HuH-7.5 (cell line): ENCODE measurements around the gene CDCA3.
A peak's percentile ranks its signal among the peaks of the same experiment; 100 is the strongest.
"Not testable (repeated sequence)": the region's sequence is repeated elsewhere in the genome, so short reads cannot be mapped to it uniquely, and the experiment has no call there.

ENCODE experiments used
- DNase-seq: peaks from one replicate; pipeline ENCODE4 v3.0.0; 2011; ENCODE audit warnings: low spot score

CDCA3 gene

DNA sequence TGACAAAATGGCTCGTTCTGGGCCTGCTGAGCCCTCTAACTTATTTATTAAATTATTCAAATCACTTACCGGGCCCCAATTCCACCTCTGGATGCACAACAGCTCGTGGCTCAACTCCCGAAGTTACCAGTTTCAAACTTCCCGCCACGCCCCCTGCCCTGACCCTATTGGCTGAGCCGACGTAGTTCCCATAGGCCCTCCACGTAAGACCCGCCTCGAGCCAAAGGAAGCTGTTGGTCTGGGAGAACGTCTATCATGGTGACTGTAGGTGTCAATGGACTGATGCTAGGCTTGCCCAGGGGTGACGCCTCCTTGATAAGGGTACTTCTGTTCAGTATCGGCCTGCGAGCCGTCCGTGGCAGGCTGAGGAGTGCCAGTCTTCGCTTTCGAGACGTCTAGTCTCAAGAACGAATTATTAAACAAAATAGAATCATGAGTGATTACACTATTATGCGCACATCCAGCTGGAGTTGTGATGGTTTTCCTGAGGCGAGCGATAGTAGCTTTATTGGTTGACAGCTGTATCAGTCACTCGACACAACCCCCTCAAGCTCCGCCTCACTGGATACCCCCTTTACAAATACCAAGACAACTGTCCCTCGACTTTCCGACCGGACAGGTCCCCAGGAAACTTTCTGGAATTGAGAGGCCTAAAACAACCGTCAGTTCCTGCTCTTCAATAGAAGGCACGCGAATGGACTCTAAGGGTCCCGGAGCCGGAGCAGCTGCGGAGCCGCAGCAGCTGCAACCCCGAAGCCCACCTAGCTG lies at the start of gene CDCA3:
Gene CDCA3, minus strand, starts transcription at position 134 of the 768 bp plus-strand sequence. CDS start 334 bp downstream, outside the sequence.
- DNase-seq: peak; percentile 100

DNA sequence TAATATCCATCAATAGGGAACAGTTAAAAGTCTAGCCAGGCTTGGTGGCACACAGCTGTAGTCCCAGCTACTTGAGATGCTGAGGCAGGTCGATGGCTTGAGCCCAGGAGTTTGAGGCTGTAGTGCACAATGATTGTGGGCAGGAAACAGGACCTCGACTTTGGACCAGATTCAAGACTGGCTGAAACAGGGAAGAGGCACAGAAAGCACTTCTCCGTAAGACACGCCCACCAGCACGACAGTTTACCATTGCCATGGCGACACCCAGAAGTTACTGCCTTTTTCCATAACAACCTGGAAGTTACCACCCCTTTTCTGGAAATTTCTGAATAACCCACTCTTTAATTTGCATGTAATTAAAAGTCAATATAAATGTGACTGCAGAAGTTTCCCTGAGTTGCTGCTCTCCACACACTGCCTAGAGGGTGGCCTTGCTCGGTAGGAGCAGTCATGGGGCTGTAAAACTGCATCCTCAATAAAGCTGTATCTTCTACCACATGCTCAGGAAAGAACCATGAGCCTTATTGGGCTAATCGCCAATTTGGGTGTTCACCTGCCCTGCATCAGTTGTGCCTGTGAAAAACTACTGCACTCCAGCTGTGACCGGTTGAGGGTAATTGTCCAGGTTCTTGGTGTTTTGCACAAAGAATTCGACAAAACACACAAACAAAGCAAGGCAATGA lies 48.9 kb upstream of the CDCA3 start:
- no peak for DNase-seq

DNA sequence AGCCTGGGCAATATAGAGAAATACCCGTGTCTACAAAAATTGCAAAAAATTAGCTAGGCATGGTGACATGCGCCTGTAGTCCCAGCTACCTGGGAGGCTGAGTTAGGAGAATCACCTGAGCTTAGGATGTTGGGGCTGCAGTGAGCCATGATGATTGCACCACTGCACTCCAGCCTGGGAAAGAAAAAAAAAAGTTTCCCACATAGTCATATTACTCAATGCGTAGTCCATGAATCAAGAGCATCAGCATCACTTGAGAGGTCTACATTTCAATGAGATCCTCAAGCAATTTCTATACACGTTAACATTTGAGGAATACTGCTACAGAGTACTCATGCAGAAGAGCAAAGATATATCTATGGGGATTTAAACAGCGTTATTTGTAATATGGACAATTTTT lies 48.3 kb upstream of the CDCA3 start:
- no peak for DNase-seq

DNA sequence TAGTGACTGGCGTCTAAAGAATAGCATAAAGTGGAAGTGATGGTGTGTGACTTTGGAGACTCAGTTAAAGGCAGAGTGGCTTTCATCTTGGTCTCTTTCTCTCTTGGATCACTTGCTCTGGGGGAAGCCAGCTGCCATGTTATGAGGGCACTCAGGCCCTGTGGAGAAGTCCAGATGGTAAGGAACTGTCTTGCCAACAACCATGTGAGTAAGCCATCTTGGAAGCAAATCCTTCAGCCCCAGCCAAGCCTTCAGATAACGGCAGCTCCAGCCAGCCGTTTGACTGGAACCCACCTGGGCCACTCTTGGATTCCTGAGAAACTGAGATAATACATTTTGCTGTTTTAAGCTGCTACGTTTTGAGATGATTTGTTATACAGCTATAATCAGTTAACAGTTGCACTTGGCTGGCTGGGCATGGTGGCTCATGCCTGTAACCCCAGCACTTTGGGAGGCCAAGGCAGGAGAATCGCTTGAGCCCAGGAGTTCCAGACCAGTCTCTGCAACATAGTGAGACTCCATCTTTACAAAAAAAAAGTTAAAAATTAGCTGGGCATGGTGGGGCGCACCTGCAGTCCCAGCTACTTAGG lies 45.9 kb upstream of the CDCA3 start:
- DNase-seq: no peak

DNA sequence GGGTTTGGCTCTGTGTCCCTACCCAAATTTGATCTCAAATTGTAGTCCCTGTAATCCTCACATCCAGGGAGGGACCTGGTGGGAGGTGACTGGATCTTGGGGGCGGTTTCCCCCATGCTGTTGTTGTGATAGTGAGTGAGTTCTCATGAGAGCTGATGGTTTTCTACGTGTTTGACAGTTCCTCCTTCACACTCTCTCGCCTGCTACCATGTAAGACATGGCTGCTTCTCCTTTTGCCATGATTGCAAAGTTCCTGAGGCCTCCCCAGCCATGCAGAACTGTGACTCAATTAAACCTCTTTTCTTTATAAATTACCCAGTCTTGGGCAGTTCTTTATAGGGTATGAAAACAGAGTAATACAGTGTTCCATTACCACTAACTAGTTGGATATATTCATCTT lies 43.2 kb upstream of the CDCA3 start:
- no peak for DNase-seq

DNA sequence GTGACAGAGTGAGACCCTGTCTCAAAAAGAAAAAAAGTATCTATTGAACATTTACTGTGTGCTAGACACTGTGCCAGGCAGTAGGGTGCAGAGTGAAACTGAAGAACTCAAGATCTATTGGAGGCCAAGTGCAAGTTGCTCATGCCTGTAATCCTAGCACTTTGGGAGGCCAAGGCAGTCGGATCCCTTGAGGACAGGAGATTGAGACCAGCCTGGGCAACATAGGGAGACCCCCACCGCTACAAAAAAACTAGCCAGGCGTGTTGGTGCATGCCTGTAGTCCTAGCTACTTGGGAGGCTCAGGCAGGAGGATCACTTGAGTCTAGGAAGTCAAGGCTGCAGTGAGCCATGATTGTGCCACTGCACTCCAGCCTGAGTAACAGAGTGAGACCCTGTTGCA lies 41.6 kb upstream of the CDCA3 start:
- not testable (repeated sequence) for DNase-seq

DNA sequence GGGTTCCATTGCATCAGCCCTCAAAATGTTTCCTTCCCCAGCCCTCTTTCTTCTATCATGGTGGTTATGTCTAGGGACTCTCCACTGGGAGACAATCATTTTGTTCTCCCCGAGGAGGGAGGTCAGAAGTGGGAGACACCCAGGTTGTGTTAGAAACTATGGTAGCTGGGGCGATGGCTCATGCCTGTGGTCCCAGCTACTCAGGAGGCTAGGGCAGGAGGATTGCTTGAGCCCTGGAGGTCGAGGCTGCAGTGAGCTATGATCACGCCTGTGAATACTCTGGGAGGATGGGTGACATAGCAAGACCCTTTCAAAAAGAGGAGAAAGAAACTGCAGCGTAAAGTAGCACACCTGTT lies 40.5 kb upstream of the CDCA3 start:
- no peak for DNase-seq

DNA sequence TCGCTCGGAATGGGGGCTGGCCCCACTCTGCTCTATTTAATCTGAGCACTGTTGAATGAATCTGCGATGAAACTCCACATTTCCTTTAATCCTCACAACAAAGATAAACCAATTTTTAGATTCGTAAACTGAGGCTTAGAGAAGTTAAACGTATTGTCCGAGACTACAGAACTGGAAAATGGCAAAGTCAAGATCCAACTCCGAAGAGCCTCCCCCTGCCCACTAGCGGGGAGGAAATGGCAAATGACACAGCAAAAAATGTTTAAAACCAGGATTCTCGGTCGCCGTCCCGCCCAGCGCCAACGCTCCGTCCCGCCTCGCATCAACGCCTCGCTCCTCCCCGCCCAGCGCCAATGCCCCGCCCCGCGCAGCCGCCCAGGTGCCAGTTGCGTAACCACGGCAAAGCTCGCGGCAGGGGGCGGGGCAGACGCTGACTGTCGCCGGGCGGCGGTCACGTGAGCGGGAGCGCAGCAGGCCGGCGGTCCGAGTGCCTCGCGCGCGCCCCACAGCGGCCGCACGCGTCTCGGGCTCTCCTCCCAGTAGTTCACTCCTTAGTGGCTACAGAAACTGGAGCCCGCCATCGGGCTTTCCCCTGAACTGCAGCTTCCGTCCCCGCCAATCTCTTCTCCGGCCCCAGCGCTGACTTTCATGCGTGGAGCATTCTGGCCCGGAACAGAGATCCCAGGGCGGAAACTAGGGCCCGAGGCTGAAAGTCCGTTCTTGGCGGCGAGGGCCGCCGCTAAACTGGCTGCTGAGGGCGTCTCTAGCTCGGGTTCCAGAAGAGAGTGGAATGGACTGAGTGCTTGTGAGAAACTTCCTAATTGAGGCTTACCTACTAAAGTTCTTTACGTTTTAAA lies 39.9 kb upstream of the CDCA3 start:
- peak; percentile 86 for DNase-seq

DNA sequence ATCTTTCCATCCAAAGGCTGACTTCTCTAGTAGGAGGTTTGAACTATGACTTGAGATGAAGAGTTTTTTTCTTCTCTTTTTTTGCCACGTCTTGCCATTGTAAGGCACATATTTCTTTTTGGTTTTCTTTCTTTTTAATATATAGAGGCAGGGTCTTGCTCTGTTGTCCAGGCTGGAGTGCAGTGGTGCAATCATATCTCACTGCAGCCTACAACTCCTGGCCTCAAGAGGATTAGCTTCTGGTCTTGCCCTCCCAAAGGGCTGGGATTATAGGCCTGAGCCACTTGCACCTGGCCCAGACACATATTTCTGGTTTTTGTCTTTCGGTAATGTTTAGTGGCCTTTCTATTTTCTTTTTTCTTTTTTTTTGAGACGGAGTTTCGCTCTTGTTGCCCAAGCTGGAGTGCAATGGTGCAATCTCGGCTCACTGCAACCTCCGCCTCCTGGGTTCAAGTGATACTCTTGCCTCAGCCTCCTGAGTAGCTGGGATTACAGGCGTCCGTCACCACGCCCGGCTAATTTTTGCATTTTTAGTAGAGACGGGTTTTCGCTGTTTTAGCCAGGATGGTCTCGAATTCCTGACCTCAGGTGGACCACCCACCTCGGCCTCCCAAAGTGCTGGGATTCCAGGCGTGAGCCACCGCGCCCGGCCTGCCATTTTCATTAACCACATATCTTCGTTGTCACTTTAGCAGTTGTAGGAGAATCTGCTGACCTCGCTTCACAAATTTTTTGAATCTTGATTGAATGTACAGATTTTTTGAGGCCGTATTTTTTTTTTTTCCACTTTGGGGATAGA lies 38.9 kb upstream of the CDCA3 start:
- DNase-seq: not testable (repeated sequence)

DNA sequence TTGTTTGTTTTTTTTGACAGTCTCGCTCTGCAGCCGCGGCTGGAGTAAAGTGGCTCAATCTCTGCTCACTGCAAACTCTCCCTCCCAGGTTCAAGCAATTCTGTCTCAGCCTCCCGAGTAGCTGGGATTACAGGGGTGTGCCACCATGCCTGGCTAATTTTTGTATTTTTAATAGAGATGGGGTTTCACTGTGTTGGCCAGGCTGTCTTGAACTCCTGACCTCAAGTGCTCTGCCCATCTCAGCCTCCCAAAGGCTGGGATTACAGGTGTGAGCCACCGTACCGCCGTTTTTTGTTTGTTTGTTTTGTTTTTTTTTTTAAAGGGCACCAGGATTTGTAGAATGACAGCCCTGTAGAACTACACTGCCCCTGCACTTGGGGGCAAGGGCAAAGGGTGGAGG lies 37.7 kb upstream of the CDCA3 start:
- not testable (repeated sequence) for DNase-seq

DNA sequence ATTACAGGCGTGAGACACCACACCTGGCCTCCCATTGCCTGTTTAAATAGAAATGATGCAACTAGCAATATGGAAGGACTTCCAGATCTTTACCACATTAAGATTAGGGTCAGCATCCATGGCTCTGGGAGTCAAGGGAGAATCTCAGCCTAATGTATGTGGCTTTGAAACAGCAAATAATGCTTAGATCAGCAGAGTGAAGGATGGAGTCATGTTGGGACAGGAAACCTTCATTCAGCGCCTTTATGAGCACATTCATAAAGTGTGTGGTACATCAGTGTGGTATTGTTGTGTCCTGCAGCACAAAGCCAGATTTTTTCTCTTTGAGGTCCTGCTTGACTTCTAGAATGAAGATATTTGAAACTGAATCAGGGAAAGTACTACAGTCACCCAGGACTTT lies 37.3 kb upstream of the CDCA3 start:
- no peak for DNase-seq

DNA sequence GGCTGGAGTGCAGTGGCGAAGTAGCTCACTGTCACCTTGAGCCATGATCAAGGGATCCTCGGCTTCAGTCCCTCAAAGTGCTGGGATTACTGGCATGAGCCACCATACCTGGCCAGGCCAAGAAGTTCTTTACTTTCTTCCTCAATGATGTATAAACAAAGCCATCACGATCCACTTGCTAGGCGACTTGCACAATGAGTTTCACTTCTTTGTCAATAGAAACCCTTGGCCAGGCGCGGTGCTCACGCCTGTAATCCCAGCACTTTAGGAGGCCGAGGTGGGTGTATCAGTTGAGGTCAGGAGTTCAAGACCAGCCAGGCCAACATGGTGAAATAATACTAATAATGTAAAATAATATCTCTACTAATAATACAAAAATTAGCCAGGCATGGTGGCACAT lies 36.4 kb upstream of the CDCA3 start:
- no peak for DNase-seq

DNA sequence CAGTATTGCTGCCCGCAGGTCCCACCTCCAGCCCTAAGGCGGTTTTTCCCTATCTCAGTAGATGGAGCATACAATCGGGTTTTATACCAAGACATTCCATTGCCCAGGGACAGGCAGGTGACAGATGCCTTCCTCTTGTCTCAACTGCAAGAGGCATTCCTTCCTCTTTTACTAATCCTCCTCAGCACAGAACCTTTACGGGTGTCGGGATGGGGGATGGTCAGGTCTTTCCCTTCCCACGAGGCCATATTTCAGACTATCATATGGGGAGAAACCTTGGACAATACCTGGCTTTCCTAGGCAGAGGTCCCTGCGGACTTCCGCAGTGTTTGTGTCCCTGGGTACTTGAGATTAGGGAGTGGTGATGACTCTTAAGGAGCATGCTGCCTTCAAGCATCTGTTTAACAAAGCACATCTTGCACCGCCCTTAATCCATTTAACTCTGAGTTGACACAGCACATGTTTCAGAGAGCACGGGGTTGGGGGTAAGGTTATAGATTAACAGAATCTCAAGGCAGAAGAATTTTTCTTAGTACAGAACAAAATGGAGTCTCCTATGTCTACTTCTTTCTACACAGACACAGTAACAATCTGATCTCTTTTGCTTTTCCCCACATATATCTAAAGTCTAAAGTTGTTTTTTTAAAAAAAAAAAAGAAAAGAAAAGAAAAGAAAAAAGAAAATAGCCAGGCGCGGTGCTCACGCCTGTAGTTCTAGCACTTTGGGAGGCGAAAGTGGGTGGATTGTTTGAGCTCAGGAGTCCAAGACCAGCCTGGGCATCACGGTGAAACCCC lies 35.3 kb upstream of the CDCA3 start:
- not testable (repeated sequence) for DNase-seq

DNA sequence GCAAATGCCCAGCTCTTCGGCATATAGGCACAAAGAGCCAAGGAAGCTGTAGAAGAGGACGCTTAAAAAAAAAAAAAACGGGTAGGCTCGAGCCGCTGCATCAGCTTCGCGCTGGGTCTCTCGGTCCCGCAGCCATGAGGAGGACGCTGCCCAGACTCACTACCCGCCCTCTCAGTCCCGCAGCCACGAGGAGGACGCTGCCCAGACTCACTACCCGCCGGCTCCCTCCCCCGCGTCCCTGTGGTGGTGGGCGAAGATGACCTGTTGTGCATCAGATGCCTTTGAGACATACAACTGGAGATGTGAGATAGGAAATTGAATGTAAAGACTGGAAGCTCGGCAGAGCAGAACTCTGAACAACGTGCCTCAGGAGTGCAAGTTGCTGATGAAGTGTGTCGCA lies 33.5 kb upstream of the CDCA3 start:
- no peak for DNase-seq

DNA sequence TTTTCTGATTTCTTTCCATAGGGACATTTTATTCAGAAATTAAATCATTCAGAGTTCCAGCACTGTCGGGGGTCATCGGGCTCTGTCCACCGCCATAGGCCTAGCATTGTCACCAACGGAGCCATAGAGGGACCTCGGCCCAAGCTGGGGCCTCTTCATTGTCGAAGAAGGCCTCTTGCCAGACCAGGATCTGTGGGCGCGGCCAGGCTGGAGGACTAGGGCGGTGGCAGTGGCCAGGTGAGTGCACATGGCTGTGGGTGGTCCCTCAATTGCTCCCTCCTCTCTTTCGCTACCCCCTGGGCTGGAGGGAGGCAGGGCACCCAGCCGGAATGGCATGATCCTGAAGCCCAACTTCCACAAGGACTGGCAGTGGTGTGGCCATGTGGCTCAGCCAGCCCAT lies 32.6 kb upstream of the CDCA3 start:
- DNase-seq: no peak

DNA sequence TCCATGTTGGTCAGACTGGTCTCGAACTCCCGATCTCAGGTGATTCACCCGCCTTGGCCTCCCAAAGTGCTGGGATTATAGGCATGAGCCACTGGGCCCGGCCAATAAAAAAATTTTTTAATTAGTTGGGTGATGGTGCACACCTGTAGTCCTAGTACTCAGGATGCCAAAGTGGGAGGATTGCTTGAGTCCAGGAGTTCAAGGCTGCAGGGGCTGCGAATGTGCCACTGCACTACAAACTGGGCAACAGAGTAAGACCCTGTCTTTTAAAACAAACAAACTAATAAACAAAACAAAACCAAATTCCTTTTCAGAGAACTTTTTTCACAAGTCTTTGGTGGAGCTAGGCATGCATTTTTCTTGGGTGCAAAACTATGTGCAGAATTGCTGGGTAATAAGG lies 32.2 kb upstream of the CDCA3 start:
- no peak for DNase-seq

DNA sequence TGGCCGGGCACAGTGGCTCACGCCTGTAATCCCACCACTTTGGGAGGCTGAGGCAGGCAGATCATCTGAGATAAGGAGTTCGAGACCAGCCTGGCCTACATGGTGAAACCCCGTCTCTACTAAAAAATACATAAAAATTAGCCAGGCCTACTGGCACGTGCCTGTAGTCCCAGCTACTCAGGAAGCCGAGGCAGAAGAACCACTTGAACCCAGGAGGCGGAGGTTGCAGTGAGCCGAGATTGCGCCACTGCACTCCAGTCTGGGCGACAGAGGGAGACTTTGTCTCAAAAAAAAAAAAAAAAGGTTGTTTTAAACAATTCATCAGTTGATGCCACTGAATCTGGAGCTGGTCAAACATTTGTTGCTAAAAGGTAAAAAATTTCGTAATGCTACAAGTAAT lies 28.7 kb upstream of the CDCA3 start:
- DNase-seq: not testable (repeated sequence)

DNA sequence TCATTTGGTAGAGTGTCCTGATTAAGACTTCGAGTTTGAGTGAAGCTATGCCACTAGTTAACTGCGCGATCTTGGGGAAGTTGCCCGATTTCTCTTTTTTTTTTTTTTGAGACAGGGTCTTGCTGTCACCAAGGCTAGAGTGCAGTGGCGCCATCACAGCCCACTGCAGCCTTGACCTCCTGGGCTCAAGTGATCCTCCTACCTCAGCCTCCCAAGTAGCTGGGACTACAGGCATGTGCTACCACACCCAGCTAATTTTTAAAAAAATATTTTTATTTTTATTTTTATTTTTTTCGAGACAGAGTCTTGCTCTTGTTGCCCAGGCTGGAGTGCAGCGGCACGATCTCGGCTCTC lies 22.9 kb upstream of the CDCA3 start:
- not testable (repeated sequence) for DNase-seq

DNA sequence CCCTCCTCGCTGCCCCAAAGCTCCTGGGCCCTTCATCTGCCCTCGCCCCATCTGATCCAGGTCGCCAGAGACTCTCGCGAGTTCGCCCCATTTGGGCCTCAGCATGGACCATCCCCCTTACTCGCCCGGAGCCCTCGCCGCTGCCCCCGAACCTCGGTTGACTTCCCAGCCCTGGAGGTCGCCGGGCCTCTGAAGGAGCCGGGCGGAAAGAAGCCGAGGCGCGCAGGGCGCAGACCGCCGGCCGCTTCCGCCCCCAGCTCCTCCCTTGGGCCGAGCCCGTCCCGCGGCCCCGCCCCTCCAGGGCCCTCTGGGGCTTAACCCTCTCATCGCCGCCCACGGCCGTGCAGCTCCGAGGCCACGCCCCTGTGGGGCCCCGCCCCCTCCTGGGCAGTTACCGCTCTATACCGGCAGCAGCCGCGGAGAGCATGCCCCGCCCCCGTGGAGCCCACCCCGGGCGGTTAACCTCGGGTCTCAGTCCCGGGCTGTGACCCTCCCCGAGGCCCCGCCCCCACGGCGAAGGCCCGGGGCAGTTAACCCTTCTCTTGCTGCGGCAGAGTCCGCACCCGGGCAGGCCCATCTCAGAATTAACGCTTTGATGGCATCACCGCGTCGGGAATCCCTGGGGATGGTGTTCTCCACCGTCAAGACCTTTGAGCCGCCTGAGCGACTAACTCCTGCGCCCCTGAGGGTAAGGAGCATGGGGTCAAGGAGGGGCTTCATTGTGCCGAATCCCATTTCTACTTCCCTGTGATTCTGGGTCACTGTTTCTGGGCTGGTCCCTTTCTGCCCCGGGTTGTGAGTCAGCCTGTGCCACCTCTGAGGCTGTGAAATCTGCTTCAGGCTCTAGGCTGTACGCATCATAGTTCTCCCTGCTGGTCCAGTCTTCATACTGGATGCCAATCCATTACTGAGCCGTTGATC lies 22.3 kb upstream of the CDCA3 start, which contains the start of gene SPSB2:
Gene SPSB2, minus strand, starts transcription at position 210 of the 921 bp plus-strand sequence. CDS start 402 bp downstream, outside the sequence.
- peak; percentile 91 for DNase-seq
